HUES6 (cell line): ENCODE data around the gene FEZ2.

Experiments used
- H3K27ac ChIP-seq: 2 replicates; pipeline ENCODE4 v1.7.0; 2013; ENCODE audit warnings: low read depth, mild to moderate bottlenecking, low read length, inconsistent platforms
- H3K27me3 ChIP-seq: 2 replicates; pipeline ENCODE4 v1.6.1; 2013; ENCODE audit warnings: low read length; ENCODE audit not compliant: control insufficient read depth, insufficient read depth
- H3K36me3 ChIP-seq: 2 replicates; pipeline ENCODE4 v1.6.1; 2013; ENCODE audit warnings: low read length; ENCODE audit not compliant: control insufficient read depth, insufficient read depth
- H3K4me1 ChIP-seq: 2 replicates; pipeline ENCODE4 v1.6.1; 2013; ENCODE audit warnings: low read length; ENCODE audit not compliant: control insufficient read depth, insufficient read depth
- H3K4me3 ChIP-seq: 2 replicates; pipeline ENCODE4 v1.5.1; 2013; ENCODE audit warnings: low read depth, low read length
- H3K9ac ChIP-seq: one replicate; pipeline ENCODE4 v1.6.1; 2013; ENCODE audit warnings: mild to moderate bottlenecking, low read length
- H3K9me3 ChIP-seq: 2 replicates; pipeline ENCODE4 v1.6.1; 2013; ENCODE audit warnings: low read depth, low read length; ENCODE audit not compliant: control insufficient read depth, insufficient read depth

The FEZ2 gene

DNA sequence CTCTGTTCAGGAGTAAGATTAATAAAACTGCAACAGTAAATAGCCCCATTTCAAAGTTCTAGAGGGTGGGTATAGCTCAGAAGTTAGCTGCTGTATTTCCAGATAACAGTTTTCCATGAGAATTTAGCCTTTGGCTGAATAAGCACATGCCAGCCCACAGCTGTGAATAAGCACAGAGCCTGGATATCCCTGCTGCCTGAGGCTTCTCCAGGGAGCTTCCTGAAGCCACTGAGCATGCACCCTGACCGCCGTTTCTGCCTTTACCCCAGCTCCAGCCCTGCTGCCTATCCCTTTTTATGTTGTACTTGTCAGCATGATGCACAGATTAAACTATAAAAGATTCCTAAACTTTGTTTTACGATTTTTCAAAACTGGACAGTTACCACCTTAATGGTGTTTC is 85.3 kb downstream of the FEZ2 start:
- no peak overlapping the region for H3K27ac ChIP-seq
- H3K4me1 ChIP-seq, result 0 out of 2 replicates have a peak, but pooled peaks cover 3% of the 10 kb centered on the region
- H3K27me3 ChIP-seq, result no peaks in the 10 kb centered on the region
- H3K9me3 ChIP-seq, result no peaks in the 10 kb centered on the region
- peaks cover 64% of the 10 kb centered on the region for H3K36me3 ChIP-seq
- H3K4me3 ChIP-seq, result no peak overlapping the region
- no peak overlapping the region for H3K9ac ChIP-seq

DNA sequence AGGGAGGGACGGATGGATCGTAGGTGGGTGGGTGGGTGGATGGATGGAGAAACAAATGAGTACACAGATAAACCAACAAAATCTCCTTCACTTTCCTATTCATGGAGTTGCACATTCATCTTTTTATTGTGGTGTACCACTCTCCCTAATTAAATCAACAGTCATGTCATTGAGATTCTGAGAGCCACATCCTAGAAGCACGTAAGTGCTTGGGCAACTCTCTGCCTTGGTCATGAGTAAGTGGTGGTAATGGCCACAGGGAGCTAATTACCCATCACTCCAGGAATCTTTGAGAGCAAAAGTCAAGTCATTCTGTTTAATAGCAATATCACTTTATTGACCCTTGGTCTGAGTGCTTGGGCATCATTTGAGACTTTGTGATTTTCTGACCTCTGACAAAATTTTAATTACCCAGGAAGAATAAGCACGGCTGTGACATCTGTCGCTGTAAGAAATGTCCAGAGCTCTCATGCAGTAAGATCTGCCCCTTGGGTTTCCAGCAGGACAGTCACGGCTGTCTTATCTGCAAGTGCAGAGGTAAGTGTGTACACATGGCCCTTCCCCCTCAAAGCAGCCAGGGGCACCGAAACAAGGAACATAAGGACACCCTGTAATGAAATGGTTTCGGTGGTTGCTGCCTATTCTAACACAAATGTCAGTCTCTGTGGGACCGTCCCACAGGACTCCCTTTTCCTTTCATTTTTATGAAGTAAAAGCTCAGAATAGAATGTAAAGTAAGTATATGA is 85.9 kb downstream of the FEZ2 start:
- Histone ChIP-seq H3K27me3 (no peaks in the 10 kb centered on the region), H3K9me3 (no peaks in the 10 kb centered on the region), H3K9ac (no peak overlapping the region), H3K4me3 (no peak overlapping the region), H3K4me1 (0 out of 2 replicates have a peak, but pooled peaks cover 5% of the 10 kb centered on the region), H3K36me3 (peaks cover 57% of the 10 kb centered on the region), H3K27ac (no peak overlapping the region)

DNA sequence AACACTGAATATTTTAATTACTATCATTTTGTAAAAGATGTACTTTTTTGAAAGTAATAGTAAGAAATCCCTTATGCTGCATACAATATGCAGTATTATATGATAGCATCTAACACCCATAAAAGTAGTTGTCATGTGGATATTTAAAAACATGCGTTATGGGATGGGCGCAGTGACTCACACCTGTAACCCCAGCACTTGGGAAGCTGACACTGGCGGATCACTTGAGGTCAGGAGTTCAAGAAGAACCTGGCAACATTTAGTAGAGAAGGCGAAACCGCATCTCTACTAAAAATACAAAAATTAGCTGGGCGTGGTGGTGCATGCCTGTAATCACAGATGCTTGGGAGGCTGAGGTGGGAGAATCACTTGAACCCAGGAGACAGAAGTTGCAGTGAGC is 88.9 kb downstream of the FEZ2 start:
- Histone ChIP-seq H3K4me1 (0 out of 2 replicates have a peak, but pooled peaks cover 5% of the 10 kb centered on the region), H3K9me3 (no peaks in the 10 kb centered on the region), H3K9ac (no peak overlapping the region), H3K4me3 (no peak overlapping the region), H3K27me3 (no peaks in the 10 kb centered on the region), H3K36me3 (peaks cover 40% of the 10 kb centered on the region), H3K27ac (no peak overlapping the region)

- no peak overlapping the region for H3K4me3 ChIP-seq
- 0 out of 2 replicates have a peak, but pooled peaks cover 5% of the 10 kb centered on the region for H3K4me1 ChIP-seq
- H3K9me3 ChIP-seq, result no peaks in the 10 kb centered on the region
- no peak overlapping the region for H3K27ac ChIP-seq
- peaks cover 29% of the 10 kb centered on the region for H3K36me3 ChIP-seq
- no peak overlapping the region for H3K9ac ChIP-seq
- H3K27me3 ChIP-seq, result no peaks in the 10 kb centered on the region
These were observed 90.6 kb downstream of the FEZ2 start for GRCh38 chr2:36507408-36507812.
